ENCODE results near the gene EMC8. TPM values are rescaled to one million over a fixed set of nuclear protein-coding genes. Genes with fewer than 3 reads are reported as not detected.

The EMC8 gene
- total and polyA plus RNA-seq, 2 experiments from 2014 or later, result 51.1 to 69.4 TPM

DNA sequence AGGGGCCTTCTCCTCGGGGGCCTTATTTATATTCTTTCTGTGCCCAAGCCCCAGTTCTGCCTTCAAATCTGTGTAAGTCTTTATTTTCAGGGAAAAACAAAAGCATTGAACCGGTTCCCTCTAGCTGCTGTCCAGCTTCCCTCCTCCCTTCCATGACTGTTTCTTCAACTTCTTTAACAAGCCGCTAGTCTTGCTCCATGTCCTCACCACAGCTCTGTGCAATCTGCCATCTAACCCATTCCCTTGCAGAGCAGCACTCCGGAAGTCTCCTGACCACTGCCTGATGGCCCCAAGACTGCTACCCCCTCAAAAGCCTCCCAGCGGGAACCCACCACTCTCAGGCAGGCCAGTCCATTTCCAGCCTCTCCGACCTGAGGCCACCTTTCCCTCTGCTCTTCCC lies 16.9 kb downstream of the EMC8 start:
- ATAC-seq (no peak), DNase-seq (ENCODE audit: low spot score) (no peak)
- Histone ChIP-seq H3K4me3 (no peak overlapping the region), H3F3A (replicated peaks; ENCODE audit: low read depth) (no peaks in the 10 kb centered on the region), H2AFZ (no peak overlapping the region), H3K36me3 (ENCODE audit: insufficient read depth) (peaks cover 26% of the 10 kb centered on the region), H4K20me1 (replicated peaks; ENCODE audit: insufficient read depth) (peaks cover 21% of the 10 kb centered on the region), H3K27ac (ENCODE audit: low read depth) (0 out of 2 replicates have a peak overlapping the region, but pooled peaks have one; percentile 32), H3K4me1 (ENCODE audit: insufficient read depth) (no peaks in the 10 kb centered on the region), H3K79me2 (replicated peaks; ENCODE audit: insufficient read depth) (peaks cover 30% of the 10 kb centered on the region), H3K9me2 (ENCODE audit: insufficient read depth) (no peaks in the 10 kb centered on the region), H3K4me2 (no peak overlapping the region), H3K27me3 (ENCODE audit: insufficient read depth) (no peaks in the 10 kb centered on the region)
- TF ChIP-seq ZNF114 (CRISPR knock-in tag; IDR thresholded peaks at IDR 0.05) (no peak), NANOG (IDR thresholded peaks at IDR 0.05; ENCODE audit: borderline replicate concordance) (no peak), EZH2 (IDR thresholded peaks at IDR 0.05; ENCODE audit: low read depth, unreplicated experiment) (no peak), ZNF331 (CRISPR knock-in tag; IDR thresholded peaks at IDR 0.05; ENCODE audit: low read depth) (no peak), CREB1 (CRISPR knock-in tag; IDR thresholded peaks at IDR 0.05; ENCODE audit: low read depth) (no peak), JUNB (IDR thresholded peaks at IDR 0.05; ENCODE audit: unreplicated experiment) (no peak), STAT1 (IDR thresholded peaks at IDR 0.05; ENCODE audit: unreplicated experiment) (no peak)
- TF ChIP-seq, protein P1, sequence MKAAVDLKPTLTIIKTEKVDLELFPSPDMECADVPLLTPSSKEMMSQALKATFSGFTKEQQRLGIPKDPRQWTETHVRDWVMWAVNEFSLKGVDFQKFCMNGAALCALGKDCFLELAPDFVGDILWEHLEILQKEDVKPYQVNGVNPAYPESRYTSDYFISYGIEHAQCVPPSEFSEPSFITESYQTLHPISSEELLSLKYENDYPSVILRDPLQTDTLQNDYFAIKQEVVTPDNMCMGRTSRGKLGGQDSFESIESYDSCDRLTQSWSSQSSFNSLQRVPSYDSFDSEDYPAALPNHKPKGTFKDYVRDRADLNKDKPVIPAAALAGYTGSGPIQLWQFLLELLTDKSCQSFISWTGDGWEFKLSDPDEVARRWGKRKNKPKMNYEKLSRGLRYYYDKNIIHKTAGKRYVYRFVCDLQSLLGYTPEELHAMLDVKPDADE (IDR thresholded peaks at IDR 0.05), result no peak
- no peaks in the 10 kb centered on the region for H3K27me3 Mint-ChIP-seq (ENCODE audit: insufficient read depth, low read depth, poor library complexity)
- no peak overlapping the region for H3K4me3 Mint-ChIP-seq
- H3K9me3 Mint-ChIP-seq, result no peaks in the 10 kb centered on the region; the same call in 2 of the 3 replicates
- no peak overlapping the region; the same call in 1 of the 2 replicates for H3K27ac Mint-ChIP-seq
- H3K36me3 Mint-ChIP-seq (ENCODE audit: low read depth), result peaks cover 62% of the 10 kb centered on the region
- H3K4me1 Mint-ChIP-seq, result no peaks in the 10 kb centered on the region

DNA sequence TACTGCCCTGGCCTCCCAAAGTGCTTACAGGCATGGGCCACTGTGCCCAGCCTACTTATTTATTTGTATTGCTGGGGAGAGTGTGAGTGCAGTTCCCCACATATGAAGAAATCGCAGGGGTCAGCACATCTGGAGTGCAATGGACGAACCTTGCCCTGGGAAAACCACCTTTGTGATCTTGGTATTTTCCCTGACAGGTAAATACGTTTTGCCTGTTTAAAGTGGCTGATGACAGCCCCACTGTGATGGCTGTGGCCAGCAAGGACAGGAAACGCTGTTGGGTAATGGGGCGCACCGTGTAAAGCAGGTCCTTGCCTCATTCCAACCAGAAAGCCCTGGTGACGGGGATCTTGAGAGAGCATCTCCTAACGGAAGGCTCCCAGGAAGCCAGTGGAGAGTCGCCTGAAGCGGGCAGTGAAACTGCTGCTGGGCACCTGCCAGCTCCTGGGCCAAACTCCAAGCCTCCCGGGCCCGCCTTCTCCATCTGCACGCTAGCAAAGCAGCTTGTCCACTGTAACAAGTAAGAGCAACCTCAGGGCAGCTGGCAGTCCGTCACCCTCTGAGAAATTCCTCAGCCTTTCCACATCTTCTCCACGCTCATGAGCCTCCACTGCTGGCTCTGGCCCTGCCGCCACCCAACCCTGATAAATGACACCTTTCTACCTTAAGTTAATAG lies 17.5 kb downstream of the EMC8 start:
- peaks cover 26% of the 10 kb centered on the region for H3K36me3 ChIP-seq (ENCODE audit: insufficient read depth)
- peaks cover 26% of the 10 kb centered on the region for H3K79me2 ChIP-seq (replicated peaks; ENCODE audit: insufficient read depth)
- Mint-ChIP-seq H3K27ac (no peak overlapping the region), H3K4me3 (no peak overlapping the region), H3K27me3 (ENCODE audit: insufficient read depth, low read depth, poor library complexity) (no peaks in the 10 kb centered on the region), H3K4me1 (no peaks in the 10 kb centered on the region), H3K36me3 (ENCODE audit: low read depth) (peaks cover 57% of the 10 kb centered on the region), H3K9me3 (no peaks in the 10 kb centered on the region)
- H3K4me2 ChIP-seq, result no peak overlapping the region
- H3K27me3 ChIP-seq (ENCODE audit: insufficient read depth), result no peaks in the 10 kb centered on the region
- TF ChIP-seq, protein P2, sequence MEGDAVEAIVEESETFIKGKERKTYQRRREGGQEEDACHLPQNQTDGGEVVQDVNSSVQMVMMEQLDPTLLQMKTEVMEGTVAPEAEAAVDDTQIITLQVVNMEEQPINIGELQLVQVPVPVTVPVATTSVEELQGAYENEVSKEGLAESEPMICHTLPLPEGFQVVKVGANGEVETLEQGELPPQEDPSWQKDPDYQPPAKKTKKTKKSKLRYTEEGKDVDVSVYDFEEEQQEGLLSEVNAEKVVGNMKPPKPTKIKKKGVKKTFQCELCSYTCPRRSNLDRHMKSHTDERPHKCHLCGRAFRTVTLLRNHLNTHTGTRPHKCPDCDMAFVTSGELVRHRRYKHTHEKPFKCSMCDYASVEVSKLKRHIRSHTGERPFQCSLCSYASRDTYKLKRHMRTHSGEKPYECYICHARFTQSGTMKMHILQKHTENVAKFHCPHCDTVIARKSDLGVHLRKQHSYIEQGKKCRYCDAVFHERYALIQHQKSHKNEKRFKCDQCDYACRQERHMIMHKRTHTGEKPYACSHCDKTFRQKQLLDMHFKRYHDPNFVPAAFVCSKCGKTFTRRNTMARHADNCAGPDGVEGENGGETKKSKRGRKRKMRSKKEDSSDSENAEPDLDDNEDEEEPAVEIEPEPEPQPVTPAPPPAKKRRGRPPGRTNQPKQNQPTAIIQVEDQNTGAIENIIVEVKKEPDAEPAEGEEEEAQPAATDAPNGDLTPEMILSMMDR (conservative IDR thresholded peaks at IDR 0.05; ENCODE audit: low read depth in 2 of 2), result no peak
- TF ChIP-seq, protein P3, sequence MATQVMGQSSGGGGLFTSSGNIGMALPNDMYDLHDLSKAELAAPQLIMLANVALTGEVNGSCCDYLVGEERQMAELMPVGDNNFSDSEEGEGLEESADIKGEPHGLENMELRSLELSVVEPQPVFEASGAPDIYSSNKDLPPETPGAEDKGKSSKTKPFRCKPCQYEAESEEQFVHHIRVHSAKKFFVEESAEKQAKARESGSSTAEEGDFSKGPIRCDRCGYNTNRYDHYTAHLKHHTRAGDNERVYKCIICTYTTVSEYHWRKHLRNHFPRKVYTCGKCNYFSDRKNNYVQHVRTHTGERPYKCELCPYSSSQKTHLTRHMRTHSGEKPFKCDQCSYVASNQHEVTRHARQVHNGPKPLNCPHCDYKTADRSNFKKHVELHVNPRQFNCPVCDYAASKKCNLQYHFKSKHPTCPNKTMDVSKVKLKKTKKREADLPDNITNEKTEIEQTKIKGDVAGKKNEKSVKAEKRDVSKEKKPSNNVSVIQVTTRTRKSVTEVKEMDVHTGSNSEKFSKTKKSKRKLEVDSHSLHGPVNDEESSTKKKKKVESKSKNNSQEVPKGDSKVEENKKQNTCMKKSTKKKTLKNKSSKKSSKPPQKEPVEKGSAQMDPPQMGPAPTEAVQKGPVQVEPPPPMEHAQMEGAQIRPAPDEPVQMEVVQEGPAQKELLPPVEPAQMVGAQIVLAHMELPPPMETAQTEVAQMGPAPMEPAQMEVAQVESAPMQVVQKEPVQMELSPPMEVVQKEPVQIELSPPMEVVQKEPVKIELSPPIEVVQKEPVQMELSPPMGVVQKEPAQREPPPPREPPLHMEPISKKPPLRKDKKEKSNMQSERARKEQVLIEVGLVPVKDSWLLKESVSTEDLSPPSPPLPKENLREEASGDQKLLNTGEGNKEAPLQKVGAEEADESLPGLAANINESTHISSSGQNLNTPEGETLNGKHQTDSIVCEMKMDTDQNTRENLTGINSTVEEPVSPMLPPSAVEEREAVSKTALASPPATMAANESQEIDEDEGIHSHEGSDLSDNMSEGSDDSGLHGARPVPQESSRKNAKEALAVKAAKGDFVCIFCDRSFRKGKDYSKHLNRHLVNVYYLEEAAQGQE (IDR thresholded peaks at IDR 0.05; ENCODE audit: unreplicated experiment), result no peak
- peaks cover 21% of the 10 kb centered on the region for H4K20me1 ChIP-seq (replicated peaks; ENCODE audit: insufficient read depth)
- no peak for DNase-seq (ENCODE audit: low spot score)
- no peak overlapping the region for H2AFZ ChIP-seq
- H3K27ac ChIP-seq (ENCODE audit: low read depth), result 0 out of 2 replicates have a peak overlapping the region, but pooled peaks have one; percentile 32
- no peak overlapping the region for H3K4me3 ChIP-seq
- ATAC-seq, result no peak
- no peaks in the 10 kb centered on the region for H3K4me1 ChIP-seq (ENCODE audit: insufficient read depth)
- no peaks in the 10 kb centered on the region for H3K9me2 ChIP-seq (ENCODE audit: insufficient read depth)
- H3F3A ChIP-seq (replicated peaks; ENCODE audit: low read depth), result no peaks in the 10 kb centered on the region

Measured in GM23338 (cell line).